Measurements from ENCODE around the gene ZBTB16.

- TF ChIP-seq CTCF (IDR thresholded peaks at IDR 0.05) = no peak
- no peak for TF ChIP-seq EP300 (IDR thresholded peaks at IDR 0.05)
- TF ChIP-seq POLR2A (IDR thresholded peaks at IDR 0.05) = no peak
Observed at GRCh38 chr11:114215871-114216795, 156.6 kb downstream of the ZBTB16 start.

All from ovary (tissue), 3 donors.